WTC11 (cell line): ENCODE results near the gene NKX6-2. TPM values are rescaled to one million over a fixed set of nuclear protein-coding genes. Genes with fewer than 3 reads are reported as not detected.
A peak's percentile ranks its signal among the peaks of the same experiment; 100 is the strongest.

ENCODE experiments used
- ATAC-seq: fragments of 200-7000 bp; cut with Tn5 transposase; 2 replicates; pipeline ENCODE4 v1.10.0; 2021; ENCODE audit warnings: mild to moderate bottlenecking, moderate library complexity
- CTCF ChIA-PET: fragments of 300-600 bp; sonication (Branson Sonifier 250); formaldehyde crosslinking; loops from one replicate; lab custom pipeline; 2021; ENCODE audit warnings: antibody characterized with exemption; lab: Charles Lee
- POLR2A ChIA-PET: fragments of 350-600 bp; sonication (Branson Sonifier 250); formaldehyde crosslinking; loops from one replicate; lab custom pipeline; 2021; ENCODE audit warnings: antibody characterized with exemption; lab: Charles Lee
- DNase-seq: peaks from one replicate; pipeline ENCODE4 v3.0.0; 2021; ENCODE audit warnings: low spot score
- H3K27ac Mint-ChIP-seq: 2 replicates; pipeline ENCODE4 v1.8.0; 2021; ENCODE audit warnings: mixed read lengths
- H3K27me3 Mint-ChIP-seq: 2 replicates; pipeline ENCODE4 v1.8.0; 2021; ENCODE audit warnings: low read depth, mild to moderate bottlenecking, moderate library complexity, mixed read lengths
- H3K36me3 Mint-ChIP-seq: 2 replicates; pipeline ENCODE4 v1.8.0; 2021; ENCODE audit warnings: mixed read lengths
- H3K4me1 Mint-ChIP-seq: 2 replicates; pipeline ENCODE4 v1.8.0; 2022; ENCODE audit warnings: mixed read lengths
- H3K4me3 Mint-ChIP-seq: 2 replicates; pipeline ENCODE4 v1.8.0; 2021; ENCODE audit warnings: mild to moderate bottlenecking, moderate library complexity, mixed read lengths
- H3K9me3 Mint-ChIP-seq: 2 replicates; pipeline ENCODE4 v1.8.0; 2021; ENCODE audit warnings: mixed read lengths
- EMX1 ChIP-seq: fragments of 250-450 bp; sonication (Bioruptor Pico); IDR thresholded peaks from 2 replicates; pipeline ENCODE4 v1.8.0; 2021; ENCODE audit warnings: mild to moderate bottlenecking
- ESRRA ChIP-seq: sonication (generic); formaldehyde crosslinking; IDR thresholded peaks from 2 replicates; pipeline ENCODE4 v1.8.1; 2022; ENCODE audit warnings: mild to moderate bottlenecking, missing genetic modification reagents, borderline replicate concordance
- FOXJ3 ChIP-seq: sonication (generic); formaldehyde crosslinking; IDR thresholded peaks from 2 replicates; pipeline ENCODE4 v1.9.0; 2021; ENCODE audit warnings: missing genetic modification reagents, mild to moderate bottlenecking, borderline replicate concordance
- HMGA2 ChIP-seq: fragments of 250-450 bp; sonication (Bioruptor Pico); IDR thresholded peaks from 2 replicates; pipeline ENCODE4 v1.4.0; 2021; ENCODE audit warnings: mild to moderate bottlenecking, moderate library complexity
- IRF1 ChIP-seq: sonication (generic); formaldehyde crosslinking; IDR thresholded peaks from 2 replicates; pipeline ENCODE4 v1.8.0; 2023; ENCODE audit warnings: missing genetic modification reagents
- MAX ChIP-seq: sonication (generic); formaldehyde crosslinking; IDR thresholded peaks from 2 replicates; pipeline ENCODE4 v1.8.0; 2022; ENCODE audit warnings: mild to moderate bottlenecking, missing genetic modification reagents
- NFATC4 ChIP-seq: fragments of 250-450 bp; sonication (Bioruptor Pico); IDR thresholded peaks from 2 replicates; pipeline ENCODE4 v1.9.0; 2021; ENCODE audit warnings: mild to moderate bottlenecking
- RELA ChIP-seq: sonication (generic); formaldehyde crosslinking; IDR thresholded peaks from 2 replicates; pipeline ENCODE4 v1.8.1; 2022; ENCODE audit warnings: missing genetic modification reagents, mild to moderate bottlenecking, borderline replicate concordance
- SOX15 ChIP-seq: fragments of 250-450 bp; sonication (Bioruptor Pico); IDR thresholded peaks from 2 replicates; pipeline ENCODE4 v1.9.0; 2021; ENCODE audit warnings: mild to moderate bottlenecking
- TEAD1 ChIP-seq: sonication (generic); formaldehyde crosslinking; IDR thresholded peaks from 2 replicates; pipeline ENCODE4 v1.8.0; 2022; ENCODE audit warnings: mild to moderate bottlenecking, missing genetic modification reagents
- TP53 ChIP-seq: sonication (generic); formaldehyde crosslinking; IDR thresholded peaks from 2 replicates; pipeline ENCODE4 v1.8.1; 2023; ENCODE audit warnings: mild to moderate bottlenecking, missing genetic modification reagents
- ZNF121 ChIP-seq: sonication (generic); formaldehyde crosslinking; IDR thresholded peaks from 2 replicates; pipeline ENCODE4 v1.8.0; 2023; ENCODE audit warnings: missing genetic modification reagents
- ZNF263 ChIP-seq: sonication (generic); formaldehyde crosslinking; IDR thresholded peaks from 2 replicates; pipeline ENCODE4 v1.8.1; 2022; ENCODE audit warnings: low read depth, mild to moderate bottlenecking, moderate library complexity, missing genetic modification reagents
- ZNF512 ChIP-seq: sonication (generic); formaldehyde crosslinking; IDR thresholded peaks from 2 replicates; pipeline ENCODE4 v1.8.1; 2022; ENCODE audit warnings: missing genetic modification reagents, borderline replicate concordance
- ZNF532 ChIP-seq: fragments of 250-450 bp; sonication (Bioruptor Pico); IDR thresholded peaks from 2 replicates; pipeline ENCODE4 v1.9.0; 2021; ENCODE audit warnings: mild to moderate bottlenecking, borderline replicate concordance
- total RNA-seq: library from RNA; stranded (reverse); gene quantifications from 3 replicates; pipeline ENCODE4 v1.2.3, GENCODE V29; 2021
- TF ChIP-seq, protein P1 (sequence below): sonication (generic); formaldehyde crosslinking; IDR thresholded peaks from 2 replicates; pipeline ENCODE4 v1.8.1; 2022; ENCODE audit warnings: mild to moderate bottlenecking, missing genetic modification reagents, moderate library complexity, borderline replicate concordance
- TF ChIP-seq, protein P2 (sequence below): sonication (generic); formaldehyde crosslinking; IDR thresholded peaks from 2 replicates; pipeline ENCODE4 v1.8.0; 2022; ENCODE audit warnings: mild to moderate bottlenecking, missing genetic modification reagents
- TF ChIP-seq, protein P3 (sequence below): sonication (generic); formaldehyde crosslinking; IDR thresholded peaks from 2 replicates; pipeline ENCODE4 v1.8.0; 2022; ENCODE audit warnings: missing genetic modification reagents

The NKX6-2 gene
- total RNA-seq, 1 experiment from 2014 or later, result 0.15 TPM

GRCh38 chr10:132783165-132783939, 2.6 kb downstream of the NKX6-2 start:
- H3K4me3 Mint-ChIP-seq, result peak overlapping the region; percentile 45
- TF ChIP-seq, protein P1, sequence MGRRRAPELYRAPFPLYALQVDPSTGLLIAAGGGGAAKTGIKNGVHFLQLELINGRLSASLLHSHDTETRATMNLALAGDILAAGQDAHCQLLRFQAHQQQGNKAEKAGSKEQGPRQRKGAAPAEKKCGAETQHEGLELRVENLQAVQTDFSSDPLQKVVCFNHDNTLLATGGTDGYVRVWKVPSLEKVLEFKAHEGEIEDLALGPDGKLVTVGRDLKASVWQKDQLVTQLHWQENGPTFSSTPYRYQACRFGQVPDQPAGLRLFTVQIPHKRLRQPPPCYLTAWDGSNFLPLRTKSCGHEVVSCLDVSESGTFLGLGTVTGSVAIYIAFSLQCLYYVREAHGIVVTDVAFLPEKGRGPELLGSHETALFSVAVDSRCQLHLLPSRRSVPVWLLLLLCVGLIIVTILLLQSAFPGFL (CRISPR knock-in tag), result no peak
- TF ChIP-seq EMX1 (CRISPR knock-in tag) (no peak), HMGA2 (no peak), TP53 (CRISPR knock-in tag) (no peak), TEAD1 (CRISPR knock-in tag) (no peak), ZNF532 (CRISPR knock-in tag) (no peak), ZNF121 (CRISPR knock-in tag) (no peak), IRF1 (CRISPR knock-in tag) (no peak)
- TF ChIP-seq, protein P2, sequence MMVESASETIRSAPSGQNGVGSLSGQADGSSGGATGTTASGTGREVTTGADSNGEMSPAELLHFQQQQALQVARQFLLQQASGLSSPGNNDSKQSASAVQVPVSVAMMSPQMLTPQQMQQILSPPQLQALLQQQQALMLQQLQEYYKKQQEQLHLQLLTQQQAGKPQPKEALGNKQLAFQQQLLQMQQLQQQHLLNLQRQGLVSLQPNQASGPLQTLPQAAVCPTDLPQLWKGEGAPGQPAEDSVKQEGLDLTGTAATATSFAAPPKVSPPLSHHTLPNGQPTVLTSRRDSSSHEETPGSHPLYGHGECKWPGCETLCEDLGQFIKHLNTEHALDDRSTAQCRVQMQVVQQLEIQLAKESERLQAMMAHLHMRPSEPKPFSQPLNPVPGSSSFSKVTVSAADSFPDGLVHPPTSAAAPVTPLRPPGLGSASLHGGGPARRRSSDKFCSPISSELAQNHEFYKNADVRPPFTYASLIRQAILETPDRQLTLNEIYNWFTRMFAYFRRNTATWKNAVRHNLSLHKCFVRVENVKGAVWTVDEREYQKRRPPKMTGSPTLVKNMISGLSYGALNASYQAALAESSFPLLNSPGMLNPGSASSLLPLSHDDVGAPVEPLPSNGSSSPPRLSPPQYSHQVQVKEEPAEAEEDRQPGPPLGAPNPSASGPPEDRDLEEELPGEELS (CRISPR knock-in tag), result no peak
- TF ChIP-seq, protein P3, sequence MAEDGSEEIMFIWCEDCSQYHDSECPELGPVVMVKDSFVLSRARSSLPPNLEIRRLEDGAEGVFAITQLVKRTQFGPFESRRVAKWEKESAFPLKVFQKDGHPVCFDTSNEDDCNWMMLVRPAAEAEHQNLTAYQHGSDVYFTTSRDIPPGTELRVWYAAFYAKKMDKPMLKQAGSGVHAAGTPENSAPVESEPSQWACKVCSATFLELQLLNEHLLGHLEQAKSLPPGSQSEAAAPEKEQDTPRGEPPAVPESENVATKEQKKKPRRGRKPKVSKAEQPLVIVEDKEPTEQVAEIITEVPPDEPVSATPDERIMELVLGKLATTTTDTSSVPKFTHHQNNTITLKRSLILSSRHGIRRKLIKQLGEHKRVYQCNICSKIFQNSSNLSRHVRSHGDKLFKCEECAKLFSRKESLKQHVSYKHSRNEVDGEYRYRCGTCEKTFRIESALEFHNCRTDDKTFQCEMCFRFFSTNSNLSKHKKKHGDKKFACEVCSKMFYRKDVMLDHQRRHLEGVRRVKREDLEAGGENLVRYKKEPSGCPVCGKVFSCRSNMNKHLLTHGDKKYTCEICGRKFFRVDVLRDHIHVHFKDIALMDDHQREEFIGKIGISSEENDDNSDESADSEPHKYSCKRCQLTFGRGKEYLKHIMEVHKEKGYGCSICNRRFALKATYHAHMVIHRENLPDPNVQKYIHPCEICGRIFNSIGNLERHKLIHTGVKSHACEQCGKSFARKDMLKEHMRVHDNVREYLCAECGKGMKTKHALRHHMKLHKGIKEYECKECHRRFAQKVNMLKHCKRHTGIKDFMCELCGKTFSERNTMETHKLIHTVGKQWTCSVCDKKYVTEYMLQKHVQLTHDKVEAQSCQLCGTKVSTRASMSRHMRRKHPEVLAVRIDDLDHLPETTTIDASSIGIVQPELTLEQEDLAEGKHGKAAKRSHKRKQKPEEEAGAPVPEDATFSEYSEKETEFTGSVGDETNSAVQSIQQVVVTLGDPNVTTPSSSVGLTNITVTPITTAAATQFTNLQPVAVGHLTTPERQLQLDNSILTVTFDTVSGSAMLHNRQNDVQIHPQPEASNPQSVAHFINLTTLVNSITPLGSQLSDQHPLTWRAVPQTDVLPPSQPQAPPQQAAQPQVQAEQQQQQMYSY (CRISPR knock-in tag), result no peak
- TF ChIP-seq, all 79 proteins: peak for 0
- H3K27me3 Mint-ChIP-seq, result peaks cover 58% of the 10 kb centered on the region
- ATAC-seq, result no peak
- no peak for DNase-seq
- no peaks in the 10 kb centered on the region for H3K9me3 Mint-ChIP-seq
- H3K4me1 Mint-ChIP-seq, result peaks cover 12% of the 10 kb centered on the region
- POLR2A ChIA-PET, result no interaction called here
- H3K27ac Mint-ChIP-seq, result no peak overlapping the region
- no peaks in the 10 kb centered on the region; the same call in 1 of the 2 replicates for H3K36me3 Mint-ChIP-seq
- CTCF ChIA-PET, result interaction anchor here (1.2 to 1.5 kb wide), 2 partner anchors 11 to 129 kb away, joined by 3 to 5 read pairs; no protein-coding TSS in a partner anchor

- H3K36me3 Mint-ChIP-seq, result no peaks in the 10 kb centered on the region; the same call in 1 of the 2 replicates
- peaks cover 12% of the 10 kb centered on the region for H3K4me1 Mint-ChIP-seq
- ChIA-PET CTCF (interaction anchor here (0.7 kb wide), 1 partner anchor 534 kb away, joined by 4 read pairs; no protein-coding TSS in a partner anchor), POLR2A (no interaction called here)
- no peak overlapping the region for H3K4me3 Mint-ChIP-seq
- DNase-seq (no peak), ATAC-seq (no peak)
- H3K27me3 Mint-ChIP-seq, result peaks cover 43% of the 10 kb centered on the region
- H3K27ac Mint-ChIP-seq, result no peak overlapping the region
- no peaks in the 10 kb centered on the region for H3K9me3 Mint-ChIP-seq
- TF ChIP-seq NFATC4 (CRISPR knock-in tag) (no peak), FOXJ3 (CRISPR knock-in tag) (no peak), RELA (CRISPR knock-in tag) (no peak), MAX (CRISPR knock-in tag) (no peak), SOX15 (no peak), ZNF512 (no peak), HMGA2 (no peak), ESRRA (CRISPR knock-in tag) (no peak), ZNF263 (no peak), TEAD1 (CRISPR knock-in tag) (no peak)
These were observed 4.4 kb downstream of the NKX6-2 start for GRCh38 chr10:132781556-132781955.
